Neural progenitor cell (in vitro differentiated cells): ENCODE measurements around the gene RABAC1. TPM values are rescaled to one million over a fixed set of nuclear protein-coding genes. Genes with fewer than 3 reads are reported as not detected.
A peak's percentile ranks its signal among the peaks of the same experiment; 100 is the strongest.

Experiments
- DNase-seq: peaks from one replicate; pipeline ENCODE4 v3.0.0-alpha.2; 2016; ENCODE audit warnings: low spot score
- H2AFZ ChIP-seq: fragments of 200-600 bp; sonication (generic); replicated peaks from 2 replicates; pipeline ENCODE4 v1.6.1; 2016; ENCODE audit warnings: antibody characterized with exemption
- H3F3A ChIP-seq: fragments of 200-600 bp; sonication (generic); 2 replicates; pipeline ENCODE4 v1.6.1; 2016; ENCODE audit warnings: antibody characterized with exemption, low read depth
- H3K27ac ChIP-seq: fragments of 200-600 bp; sonication (generic); 2 replicates; pipeline ENCODE4 v1.5.1; 2016; ENCODE audit warnings: mild to moderate bottlenecking
- H3K27me3 ChIP-seq: fragments of 200-600 bp; sonication (generic); 2 replicates; pipeline ENCODE4 v1.6.1; 2016; ENCODE audit warnings: mild to moderate bottlenecking, moderate library complexity
- H3K36me3 ChIP-seq: fragments of 200-600 bp; sonication (generic); 2 replicates; pipeline ENCODE4 v1.5.1; 2016
- H3K4me1 ChIP-seq: fragments of 200-600 bp; sonication (generic); 2 replicates; pipeline ENCODE4 v1.6.1; 2016; ENCODE audit warnings: mixed run types
- H3K4me2 ChIP-seq: fragments of 200-600 bp; sonication (generic); 2 replicates; pipeline ENCODE4 v1.6.1; 2016
- H3K4me3 ChIP-seq: fragments of 200-600 bp; sonication (generic); 2 replicates; pipeline ENCODE4 v1.5.1; 2016
- H3K79me2 ChIP-seq: fragments of 200-600 bp; sonication (generic); 2 replicates; pipeline ENCODE4 v1.6.1; 2016; ENCODE audit warnings: low read depth
- H3K9ac ChIP-seq: fragments of 200-600 bp; sonication (generic); 2 replicates; pipeline ENCODE4 v1.6.1; 2016
- H3K9me3 ChIP-seq: fragments of 200-600 bp; sonication (generic); 2 replicates; pipeline ENCODE4 v1.5.1; 2016; ENCODE audit warnings: low read depth
- H4K20me1 ChIP-seq: fragments of 200-600 bp; sonication (generic); 2 replicates; pipeline ENCODE4 v1.6.1; 2016; ENCODE audit warnings: low read depth
- H3K27ac Mint-ChIP-seq: 3 replicates; pipeline ENCODE4 v1.8.0; 2021; ENCODE audit warnings: mixed read lengths
- H3K27me3 Mint-ChIP-seq: 2 replicates; pipeline ENCODE4 v1.8.0; 2022; ENCODE audit warnings: low read depth, mild to moderate bottlenecking, inconsistent platforms, moderate library complexity, mixed read lengths; ENCODE audit not compliant: insufficient read depth
- H3K36me3 Mint-ChIP-seq: 3 replicates; pipeline ENCODE4 v1.8.0; 2021; ENCODE audit warnings: mixed read lengths
- H3K4me1 Mint-ChIP-seq: 3 replicates; pipeline ENCODE4 v1.8.0; 2021; ENCODE audit warnings: mixed read lengths
- H3K4me3 Mint-ChIP-seq: 3 replicates; pipeline ENCODE4 v1.8.0; 2021; ENCODE audit warnings: mild to moderate bottlenecking, moderate library complexity, mixed read lengths
- H3K9me3 Mint-ChIP-seq: 3 replicates; pipeline ENCODE4 v1.8.0; 2020; ENCODE audit warnings: mixed read lengths
- CTCF ChIP-seq: fragments of 200-600 bp; sonication (generic); IDR thresholded peaks from 2 replicates; pipeline ENCODE4 v1.5.1; 2017; ENCODE audit warnings: antibody characterized with exemption, mild to moderate bottlenecking
- EZH2 ChIP-seq: fragments of 200-600 bp; sonication (generic); IDR thresholded peaks from 2 replicates; pipeline ENCODE4 v1.6.1; 2017; ENCODE audit warnings: antibody characterized with exemption, mild to moderate bottlenecking, moderate library complexity
- EZH2phosphoT487 ChIP-seq: fragments of 200-600 bp; sonication (generic); IDR thresholded peaks from 2 replicates; pipeline ENCODE4 v1.6.1; 2017; ENCODE audit warnings: antibody characterized with exemption
- total RNA-seq: library from RNA; depleted of rRNA; stranded (reverse); fragments of >200 nt; gene quantifications from 2 replicates; pipeline ENCODE4 v1.2.3, GENCODE V29; 2015; ENCODE audit warnings: low replicate concordance

RABAC1 gene
- total RNA-seq, 1 donor from 2014 or later = 33.1 TPM

DNA sequence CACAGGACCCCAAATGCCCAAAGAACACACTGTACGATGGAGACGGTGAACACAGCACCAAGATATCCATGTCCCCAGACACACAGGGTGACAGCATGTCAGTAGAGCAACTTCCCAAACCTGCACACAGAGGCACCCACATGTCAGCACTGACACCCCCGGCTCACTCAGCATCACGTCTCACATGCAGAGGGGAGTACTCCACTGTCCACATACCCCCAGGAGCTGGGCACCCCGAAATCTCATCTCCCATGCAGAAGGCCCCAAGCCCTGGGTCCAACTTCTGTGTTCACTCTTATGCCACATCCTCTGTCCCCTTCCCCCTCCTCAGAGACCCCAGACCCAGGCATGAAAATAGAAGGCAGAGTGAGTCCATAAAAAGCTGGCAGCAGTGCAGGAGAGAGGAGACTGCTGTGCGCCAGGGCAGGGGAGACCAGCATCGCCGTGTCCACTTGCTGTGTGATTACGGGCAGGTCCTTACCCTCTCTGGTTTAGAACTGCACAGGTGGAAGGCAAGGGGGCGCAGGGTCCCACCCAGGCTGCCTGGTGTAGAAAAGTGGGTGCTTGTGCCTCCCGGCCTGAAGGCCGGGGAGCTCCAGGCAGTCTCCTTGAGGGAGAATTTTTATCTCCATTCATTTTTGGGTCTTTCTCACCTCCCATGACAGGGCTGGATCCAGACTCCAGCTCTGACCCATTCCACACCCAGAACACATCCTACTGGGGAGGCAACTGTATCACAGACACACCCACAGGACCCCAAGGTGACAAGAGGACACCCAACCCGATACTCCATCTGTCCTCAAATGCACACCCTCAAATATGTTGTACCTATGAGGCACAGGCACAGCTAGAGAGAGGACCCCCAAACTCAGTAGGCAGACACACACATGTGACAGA lies 47.9 kb downstream of the RABAC1 start:
- H3K27ac Mint-ChIP-seq = no peak overlapping the region
- no peak for DNase-seq
- H3K4me1 Mint-ChIP-seq = peaks cover 4% of the 10 kb centered on the region
- Histone ChIP-seq H3K36me3 (no peaks in the 10 kb centered on the region), H3K9me3 (no peaks in the 10 kb centered on the region), H3K4me1 (peaks cover 8% of the 10 kb centered on the region), H3K4me2 (no peak overlapping the region), H3K4me3 (no peak overlapping the region), H3K27ac (no peak overlapping the region), H3K9ac (no peak overlapping the region), H4K20me1 (peaks cover 26% of the 10 kb centered on the region), H3F3A (no peaks in the 10 kb centered on the region), H3K27me3 (peaks cover 76% of the 10 kb centered on the region), H2AFZ (no peak overlapping the region), H3K79me2 (no peaks in the 10 kb centered on the region)
- peaks cover 36% of the 10 kb centered on the region for H3K27me3 Mint-ChIP-seq
- no peaks in the 10 kb centered on the region for H3K36me3 Mint-ChIP-seq
- no peaks in the 10 kb centered on the region for H3K9me3 Mint-ChIP-seq
- TF ChIP-seq EZH2phosphoT487 = no peak
- no peak for TF ChIP-seq EZH2
- TF ChIP-seq CTCF = no peak
- H3K4me3 Mint-ChIP-seq = peak overlapping the region; percentile 52

- H4K20me1 ChIP-seq = peaks cover 26% of the 10 kb centered on the region
- H3K4me1 ChIP-seq = peaks cover 8% of the 10 kb centered on the region
- Mint-ChIP-seq H3K9me3 (no peaks in the 10 kb centered on the region), H3K27ac (no peak overlapping the region), H3K4me3 (no peak overlapping the region), H3K4me1 (peaks cover 4% of the 10 kb centered on the region), H3K36me3 (no peaks in the 10 kb centered on the region), H3K27me3 (peaks cover 36% of the 10 kb centered on the region)
- no peak overlapping the region for H3K4me3 ChIP-seq
- H3K79me2 ChIP-seq = no peaks in the 10 kb centered on the region
- no peak overlapping the region for H3K4me2 ChIP-seq
- no peak overlapping the region for H3K9ac ChIP-seq
- no peaks in the 10 kb centered on the region for H3F3A ChIP-seq
- no peaks in the 10 kb centered on the region for H3K36me3 ChIP-seq
- DNase-seq = no peak
- H3K9me3 ChIP-seq = no peaks in the 10 kb centered on the region
- peaks cover 68% of the 10 kb centered on the region for H3K27me3 ChIP-seq
- H2AFZ ChIP-seq = no peak overlapping the region
- no peak overlapping the region for H3K27ac ChIP-seq
- TF ChIP-seq CTCF (no peak), EZH2phosphoT487 (no peak), EZH2 (no peak)
These were observed 48.7 kb downstream of the RABAC1 start for GRCh38 chr19:41910240-41910991.

- H3K4me3 Mint-ChIP-seq = no peak overlapping the region
- peaks cover 35% of the 10 kb centered on the region for H3K27me3 Mint-ChIP-seq
- H3F3A ChIP-seq = no peaks in the 10 kb centered on the region
These were observed 49.4 kb downstream of the RABAC1 start for GRCh38 chr19:41909706-41910105.

More at GRCh38 chr19:41909706-41910105, 49.4 kb downstream of the RABAC1 start:
- H3K9me3 Mint-ChIP-seq = no peaks in the 10 kb centered on the region
- Histone ChIP-seq H3K27ac (no peak overlapping the region), H3K27me3 (peaks cover 61% of the 10 kb centered on the region), H4K20me1 (peaks cover 26% of the 10 kb centered on the region), H3K4me1 (peaks cover 8% of the 10 kb centered on the region), H3K4me3 (no peak overlapping the region), H3K36me3 (no peaks in the 10 kb centered on the region), H3K9me3 (no peaks in the 10 kb centered on the region), H3K9ac (no peak overlapping the region), H2AFZ (no peak overlapping the region), H3K4me2 (no peak overlapping the region), H3K79me2 (no peaks in the 10 kb centered on the region)
- no peaks in the 10 kb centered on the region for H3K36me3 Mint-ChIP-seq
- no peak for TF ChIP-seq EZH2
- no peak for TF ChIP-seq EZH2phosphoT487
- no peak for TF ChIP-seq CTCF
- no peak for DNase-seq
- peaks cover 4% of the 10 kb centered on the region for H3K4me1 Mint-ChIP-seq
- no peak overlapping the region for H3K27ac Mint-ChIP-seq
